CD4-positive, alpha-beta T cell (primary cell): Measurements from ENCODE around the gene MAPKBP1. TPM values are rescaled to one million over a fixed set of nuclear protein-coding genes. Genes with fewer than 3 reads are reported as not detected.

Experiments used
- ATAC-seq: fragments of 200-7000 bp; cut with Tn5 transposase; one replicate; pipeline ENCODE4 v1.10.0; 2022; ENCODE audit warnings: mild to moderate bottlenecking; ENCODE audit not compliant: poor library complexity
- CTCF ChIA-PET: fragments of 350-600 bp; sonication (Branson Sonifier 250); formaldehyde crosslinking; loops from one replicate; lab custom pipeline; 2021; ENCODE audit warnings: antibody characterized with exemption, inconsistent platforms; lab: Charles Lee
- POLR2A ChIA-PET: fragments of 350-600 bp; sonication (Branson Sonifier 250); formaldehyde crosslinking; loops from one replicate; lab custom pipeline; 2021; ENCODE audit warnings: antibody characterized with exemption, inconsistent platforms; lab: Charles Lee
- DNase-seq, 14 experiments: peaks; one replicate each; pipeline ENCODE4 v3.0.0-alpha.2; 2013 to 2020; ENCODE audit warnings: mixed read lengths in 2 of 14
- H3K27ac ChIP-seq, 2 donors: one replicate each; pipeline versions ENCODE4 v1.5.1 to v1.7.0; 2013; ENCODE audit warnings: low read length in 2 of 2, low read depth in 1 of 2, mild to moderate bottlenecking in 1 of 2
- H3K27me3 ChIP-seq, 2 experiments: 1 replicate in 1 of 2; 2 replicates in 1 of 2; pipeline versions ENCODE4 v1.6.1 to v1.7.0; 2013; ENCODE audit warnings: low read length in 2 of 2, control low read depth in 1 of 2, mild to moderate bottlenecking in 1 of 2, moderate library complexity in 1 of 2; ENCODE audit not compliant: insufficient read depth in 2 of 2, control insufficient read depth in 1 of 2
- H3K36me3 ChIP-seq: one replicate; pipeline ENCODE4 v1.6.1; 2013; ENCODE audit warnings: low read length, control low read depth; ENCODE audit not compliant: insufficient read depth
- H3K4me1 ChIP-seq: one replicate; pipeline ENCODE4 v1.6.1; 2013; ENCODE audit warnings: low read length, control low read depth; ENCODE audit not compliant: insufficient read depth
- H3K4me3 ChIP-seq: one replicate; pipeline ENCODE4 v1.5.1; 2013; ENCODE audit warnings: mild to moderate bottlenecking, low read length, moderate library complexity
- H3K9me3 ChIP-seq, 2 experiments: 1 replicate in 1 of 2; 2 replicates in 1 of 2; pipeline versions ENCODE4 v1.6.1 to v1.7.0; 2013; ENCODE audit warnings: low read length in 2 of 2, mild to moderate bottlenecking in 2 of 2, control low read depth in 1 of 2, moderate library complexity in 1 of 2; ENCODE audit not compliant: control insufficient read depth in 1 of 2, insufficient read depth in 1 of 2
- H3K27ac Mint-ChIP-seq: one replicate; pipeline ENCODE4 v1.8.0; 2020; ENCODE audit warnings: mixed read lengths
- H3K27me3 Mint-ChIP-seq: one replicate; pipeline ENCODE4 v1.8.0; 2021; ENCODE audit warnings: mixed read lengths
- H3K36me3 Mint-ChIP-seq: one replicate; pipeline ENCODE4 v1.8.0; 2021; ENCODE audit warnings: low read depth, mixed read lengths
- H3K4me1 Mint-ChIP-seq: one replicate; pipeline ENCODE4 v1.8.0; 2021; ENCODE audit warnings: low read depth, mixed read lengths
- H3K4me3 Mint-ChIP-seq: one replicate; pipeline ENCODE4 v1.8.0; 2020; ENCODE audit warnings: mild to moderate bottlenecking, mixed read lengths
- H3K9me3 Mint-ChIP-seq: one replicate; pipeline ENCODE4 v1.8.0; 2020; ENCODE audit warnings: mixed read lengths
- intact Hi-C, 2 experiments: fragments of 100-400 bp; cut with DNase I in 1 of 2; cut with micrococcal nuclease in 1 of 2; formaldehyde crosslinking; loops; one replicate each; pipeline versions ENCODE4 v1.15.1 to v1.9.0; 2023 to 2025; cut with DNase I, micrococcal nuclease
- total RNA-seq, 174 experiments: library from RNA in 2 of 174; stranded (reverse) in 2 of 174; gene quantifications; one replicate each; pipeline ENCODE4 v1.2.3 and lab custom pipeline; 2021 to 2026
- TF ChIP-seq, protein P1 (sequence below): fragments of 200-600 bp; IDR thresholded peaks from one replicate; pipeline ENCODE4 v1.8.0; 2022; ENCODE audit warnings: antibody characterized with exemption, mild to moderate bottlenecking

Gene MAPKBP1
- total RNA-seq, 2 experiments from 2014 or later = 26.0 to 30.0 TPM

DNA sequence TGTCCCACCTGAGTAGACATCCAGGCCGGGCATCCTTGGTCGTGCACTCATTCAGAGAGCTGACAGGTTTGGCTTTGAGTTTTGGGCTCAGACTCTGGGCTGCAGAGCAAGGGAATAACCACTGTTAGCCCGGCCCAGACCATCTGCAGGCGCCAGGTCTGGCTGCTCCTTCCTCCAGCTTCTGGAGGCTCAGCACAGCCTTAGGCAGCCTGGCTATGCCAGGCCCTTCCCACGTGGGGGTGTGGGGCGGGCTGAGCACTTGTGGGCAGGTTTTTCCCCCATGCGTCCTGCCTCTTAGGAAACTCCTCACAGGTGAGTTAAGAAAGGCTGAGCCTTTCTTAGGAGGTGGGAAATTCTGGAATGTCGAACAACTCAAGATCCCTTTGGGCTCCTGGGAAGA is 75.6 kb downstream of the MAPKBP1 start:
- TF ChIP-seq, protein P1, sequence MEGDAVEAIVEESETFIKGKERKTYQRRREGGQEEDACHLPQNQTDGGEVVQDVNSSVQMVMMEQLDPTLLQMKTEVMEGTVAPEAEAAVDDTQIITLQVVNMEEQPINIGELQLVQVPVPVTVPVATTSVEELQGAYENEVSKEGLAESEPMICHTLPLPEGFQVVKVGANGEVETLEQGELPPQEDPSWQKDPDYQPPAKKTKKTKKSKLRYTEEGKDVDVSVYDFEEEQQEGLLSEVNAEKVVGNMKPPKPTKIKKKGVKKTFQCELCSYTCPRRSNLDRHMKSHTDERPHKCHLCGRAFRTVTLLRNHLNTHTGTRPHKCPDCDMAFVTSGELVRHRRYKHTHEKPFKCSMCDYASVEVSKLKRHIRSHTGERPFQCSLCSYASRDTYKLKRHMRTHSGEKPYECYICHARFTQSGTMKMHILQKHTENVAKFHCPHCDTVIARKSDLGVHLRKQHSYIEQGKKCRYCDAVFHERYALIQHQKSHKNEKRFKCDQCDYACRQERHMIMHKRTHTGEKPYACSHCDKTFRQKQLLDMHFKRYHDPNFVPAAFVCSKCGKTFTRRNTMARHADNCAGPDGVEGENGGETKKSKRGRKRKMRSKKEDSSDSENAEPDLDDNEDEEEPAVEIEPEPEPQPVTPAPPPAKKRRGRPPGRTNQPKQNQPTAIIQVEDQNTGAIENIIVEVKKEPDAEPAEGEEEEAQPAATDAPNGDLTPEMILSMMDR = no peak
- ChIA-PET CTCF (no interaction called here), POLR2A (no interaction called here)
- Mint-ChIP-seq H3K4me1 (no peaks in the 10 kb centered on the region), H3K9me3 (no peaks in the 10 kb centered on the region), H3K27ac (peak overlapping the region; percentile 69), H3K27me3 (no peaks in the 10 kb centered on the region), H3K4me3 (no peak overlapping the region), H3K36me3 (peaks cover 35% of the 10 kb centered on the region)
- no peak overlapping the region for H3K4me3 ChIP-seq
- DNase-seq (no peak), ATAC-seq (no peak)
- no peak overlapping the region for H3K27ac ChIP-seq
- no peaks in the 10 kb centered on the region for H3K9me3 ChIP-seq
- H3K27me3 ChIP-seq = no peaks in the 10 kb centered on the region
- peaks cover 36% of the 10 kb centered on the region for H3K36me3 ChIP-seq
- intact Hi-C loops = no loop called here
- peaks cover 5% of the 10 kb centered on the region for H3K4me1 ChIP-seq

DNA sequence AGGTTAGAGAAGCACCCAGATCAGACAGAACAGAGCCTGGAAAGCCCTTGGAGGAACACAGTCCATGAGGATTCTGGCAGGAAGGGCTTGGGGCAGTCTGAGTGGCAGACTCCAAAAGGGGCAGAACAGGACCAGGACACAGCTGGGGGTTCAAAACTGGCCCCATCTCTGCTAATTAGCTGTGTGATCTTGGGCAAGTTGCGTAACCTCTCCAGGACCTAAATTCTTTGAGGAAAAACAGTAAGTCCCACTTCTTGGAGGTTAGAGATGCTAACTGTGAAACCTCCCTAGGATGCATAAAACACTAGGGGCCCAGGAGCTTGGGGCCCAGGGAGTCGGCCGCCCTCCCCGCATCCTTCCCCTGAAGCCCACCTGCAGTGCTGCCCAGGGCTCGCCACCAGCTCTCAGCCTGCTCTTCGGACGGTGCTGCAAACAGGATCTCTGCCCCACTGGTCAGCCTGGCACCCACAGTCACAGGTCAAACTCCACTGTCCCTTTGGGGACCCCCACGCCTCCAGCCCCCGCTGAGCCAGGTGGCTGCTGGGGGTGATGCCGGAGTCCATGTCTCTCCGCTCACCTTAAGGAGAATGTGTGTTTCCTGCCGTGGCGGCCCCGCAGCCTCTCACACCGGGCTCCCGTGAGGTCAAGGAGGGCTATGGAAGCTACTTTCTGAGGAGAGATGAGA is 76.3 kb downstream of the MAPKBP1 start:
- DNase-seq (no peak), ATAC-seq (no peak)
- Mint-ChIP-seq H3K9me3 (no peaks in the 10 kb centered on the region), H3K4me3 (no peak overlapping the region), H3K27me3 (no peaks in the 10 kb centered on the region), H3K36me3 (peaks cover 33% of the 10 kb centered on the region), H3K4me1 (no peaks in the 10 kb centered on the region), H3K27ac (peak overlapping the region; percentile 69)
- H3K27me3 ChIP-seq = no peaks in the 10 kb centered on the region
- CTCF ChIA-PET = no interaction called here
- H3K36me3 ChIP-seq = peaks cover 28% of the 10 kb centered on the region
- POLR2A ChIA-PET = interaction anchor here (2.1 kb wide), 1 partner anchor 42 kb away, joined by 8 read pairs; the partner anchor contains the start of gene SPTBN5
- TF ChIP-seq, protein P1 = no peak
- no peaks in the 10 kb centered on the region for H3K9me3 ChIP-seq
- peaks cover 5% of the 10 kb centered on the region for H3K4me1 ChIP-seq
- no peak overlapping the region for H3K27ac ChIP-seq
- H3K4me3 ChIP-seq = no peak overlapping the region
- intact Hi-C loops = no loop called here

DNA sequence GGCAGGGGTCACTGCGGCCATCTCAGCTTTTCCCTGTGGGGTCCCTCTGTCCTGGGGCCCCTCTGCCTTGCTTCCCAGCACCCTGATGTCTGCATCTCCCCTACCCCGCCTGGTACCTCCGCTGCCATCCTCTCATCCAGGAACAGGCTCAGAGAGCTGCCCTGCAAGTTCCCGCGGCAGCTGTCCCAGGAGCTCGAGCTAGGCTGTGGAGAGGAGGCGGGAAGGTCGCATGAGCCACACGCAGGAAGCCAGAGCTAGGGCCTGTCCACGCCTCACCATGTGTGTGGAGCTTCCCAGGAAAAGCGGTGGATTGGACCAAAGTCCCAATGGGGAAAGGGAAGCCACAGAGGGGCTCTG is 76.9 kb downstream of the MAPKBP1 start:
- DNase-seq (no peak), ATAC-seq (no peak)
- peaks cover 5% of the 10 kb centered on the region for H3K4me1 ChIP-seq
- intact Hi-C loops = no loop called here
- Mint-ChIP-seq H3K27ac (no peak overlapping the region), H3K27me3 (no peaks in the 10 kb centered on the region), H3K4me3 (no peak overlapping the region), H3K9me3 (no peaks in the 10 kb centered on the region), H3K4me1 (no peaks in the 10 kb centered on the region), H3K36me3 (peaks cover 28% of the 10 kb centered on the region)
- H3K4me3 ChIP-seq = no peak overlapping the region
- H3K27me3 ChIP-seq = no peaks in the 10 kb centered on the region
- ChIA-PET CTCF (no interaction called here), POLR2A (interaction anchor here (1.1 to 2.1 kb wide), 2 partner anchors 42 to 86 kb away, joined by 5 to 8 read pairs; partner anchors contain the start of gene SPTBN5)
- H3K9me3 ChIP-seq = no peaks in the 10 kb centered on the region
- no peak overlapping the region for H3K27ac ChIP-seq
- H3K36me3 ChIP-seq = peaks cover 23% of the 10 kb centered on the region
- TF ChIP-seq, protein P1 = no peak
